Mucosa of descending colon (tissue), 3 donors: Measurements from ENCODE around the gene FAM210B. TPM values are rescaled to one million over a fixed set of nuclear protein-coding genes. Genes with fewer than 3 reads are reported as not detected.

Experiments used
- ATAC-seq: fragments of 200-7000 bp; cut with Tn5 transposase; one replicate; pipeline ENCODE4 v1.9.1; 2020; ENCODE audit warnings: mild to moderate bottlenecking, moderate library complexity
- DNase-seq, 3 donors: peaks; one replicate each; pipeline ENCODE4 v3.0.0-alpha.2; 2020
- H3K36me3 ChIP-seq: fragments of 200-600 bp; one replicate; pipeline ENCODE4 v1.8.0; 2021; ENCODE audit warnings: low read depth, mild to moderate bottlenecking
- H3K4me1 ChIP-seq: fragments of 200-600 bp; one replicate; pipeline ENCODE4 v1.8.0; 2021; ENCODE audit warnings: low read depth, mild to moderate bottlenecking
- H3K4me3 ChIP-seq: fragments of 200-600 bp; one replicate; pipeline ENCODE4 v1.8.0; 2021; ENCODE audit warnings: mild to moderate bottlenecking
- H3K9me3 ChIP-seq: fragments of 200-600 bp; one replicate; pipeline ENCODE4 v1.8.0; 2021; ENCODE audit warnings: mild to moderate bottlenecking
- CTCF ChIP-seq: fragments of 200-600 bp; IDR thresholded peaks from one replicate; pipeline ENCODE4 v1.8.0; 2022; ENCODE audit warnings: antibody characterized with exemption, mild to moderate bottlenecking
- intact Hi-C, 2 donors: fragments of 100-400 bp; cut with DNase I in 1 of 2; cut with micrococcal nuclease in 1 of 2; formaldehyde crosslinking; loops; one replicate each; pipeline versions ENCODE4 v1.11.0 to v1.11.1; 2022; cut with DNase I, micrococcal nuclease
- total RNA-seq, 3 donors: library from RNA; stranded (reverse); fragmentation: NEBNext Ultra II Directional in 2 of 3; extraction: Animal tissue kit (Norgen Biotek cat#: 25700) in 2 of 3; gene quantifications; one replicate each; pipeline versions ENCODE4 v1.2.1 to v1.2.4, GENCODE V29; 2021 to 2023
- donor health status: DM: no; HTN: no; CAD: no; lungs with moderate emphysema.
- donor health status: DM: no; HTN: no; CAD: no.
- donor health status: DM: no; HTN: yes; CAD: no.

Gene FAM210B
- total RNA-seq, 3 donors from 2014 or later: 27.5 to 49.5 (median 31.5) TPM

- H3K4me3 ChIP-seq: no peak overlapping the region
- H3K4me1 ChIP-seq: peaks cover 8% of the 10 kb centered on the region
- no peak for DNase-seq
- ATAC-seq: no peak
- TF ChIP-seq CTCF: no peak
- H3K36me3 ChIP-seq: no peaks in the 10 kb centered on the region
- intact Hi-C loops: no loop called here
- no peaks in the 10 kb centered on the region for H3K9me3 ChIP-seq
These were observed 2.1 kb downstream of the FAM210B start for GRCh38 chr20:56360908-56361205.

- no peaks in the 10 kb centered on the region for H3K36me3 ChIP-seq
- no peak overlapping the region for H3K4me3 ChIP-seq
- H3K4me1 ChIP-seq: peaks cover 8% of the 10 kb centered on the region
- DNase-seq (no peak), ATAC-seq (no peak)
- H3K9me3 ChIP-seq: no peaks in the 10 kb centered on the region
- intact Hi-C loops: no loop called here
- TF ChIP-seq CTCF: no peak
These were observed 3.1 kb downstream of the FAM210B start for GRCh38 chr20:56361900-56362299.

- H3K4me1 ChIP-seq: peaks cover 8% of the 10 kb centered on the region
- no peaks in the 10 kb centered on the region for H3K36me3 ChIP-seq
- no peak for TF ChIP-seq CTCF
- H3K9me3 ChIP-seq: no peaks in the 10 kb centered on the region
- ATAC-seq: no peak
- intact Hi-C loops: no loop called here
- no peak overlapping the region for H3K4me3 ChIP-seq
- no peak for DNase-seq
These were observed 4.1 kb downstream of the FAM210B start for GRCh38 chr20:56362833-56363413.

- H3K9me3 ChIP-seq: no peaks in the 10 kb centered on the region
- intact Hi-C loops: no loop called here
- no peak for DNase-seq
- H3K36me3 ChIP-seq: no peaks in the 10 kb centered on the region
- H3K4me3 ChIP-seq: no peak overlapping the region
- TF ChIP-seq CTCF: no peak
- peaks cover 8% of the 10 kb centered on the region for H3K4me1 ChIP-seq
- no peak for ATAC-seq
These were observed 4.7 kb downstream of the FAM210B start for GRCh38 chr20:56363491-56363890.

- intact Hi-C loops: no loop called here
- TF ChIP-seq CTCF: no peak
- Histone ChIP-seq H3K9me3 (no peaks in the 10 kb centered on the region), H3K4me1 (no peaks in the 10 kb centered on the region), H3K4me3 (no peak overlapping the region), H3K36me3 (no peaks in the 10 kb centered on the region)
- ATAC-seq (no peak), DNase-seq (no peak)
These were observed 9.8 kb downstream of the FAM210B start for GRCh38 chr20:56368351-56369134.
